ENCODE results near the gene TAB3.
"Not testable (repeated sequence)": the region's sequence is repeated elsewhere in the genome, so short reads cannot be mapped to it uniquely, and the experiment has no call there.

TAB3 gene

GRCh38 chrX:30799327-30799726, 89.7 kb downstream of the TAB3 start:
- Histone ChIP-seq H3K27ac (ENCODE audit: low read depth, low read length) (no peak overlapping the region), H3K4me3 (ENCODE audit: insufficient read depth, low read length, poor library complexity, severe bottlenecking) (no peak overlapping the region), H3K9ac (ENCODE audit: low read length) (no peak overlapping the region), H3K9me2 (replicated peaks; ENCODE audit: insufficient read depth, low read length) (no peaks in the 10 kb centered on the region), H3K9me3 (ENCODE audit: insufficient read depth, low read length) (no peaks in the 10 kb centered on the region), H4K20me1 (ENCODE audit: low read depth, low read length) (no peaks in the 10 kb centered on the region), H3F3A (ENCODE audit: insufficient read depth) (no peaks in the 10 kb centered on the region), H3K27me3 (ENCODE audit: low read length) (no peaks in the 10 kb centered on the region), H3K36me3 (ENCODE audit: low read length) (no peaks in the 10 kb centered on the region), H2AFZ (ENCODE audit: low read depth, low read length, severe bottlenecking) (no peak overlapping the region), H3K79me2 (ENCODE audit: insufficient read depth, low read length) (no peaks in the 10 kb centered on the region), H3K4me2 (ENCODE audit: low read depth, low read length, poor library complexity, severe bottlenecking) (no peak overlapping the region)
- no peak for TF ChIP-seq CTCF (IDR thresholded peaks at IDR 0.05; ENCODE audit: insufficient read depth, low read length, poor library complexity, severe bottlenecking)
- no peak for TF ChIP-seq EZH2phosphoT487 (conservative IDR thresholded peaks at IDR 0.05; ENCODE audit: low read length)

GRCh38 chrX:30798810-30799209, 90.2 kb downstream of the TAB3 start:
- Histone ChIP-seq H3F3A (ENCODE audit: insufficient read depth) (no peaks in the 10 kb centered on the region), H4K20me1 (ENCODE audit: low read depth, low read length) (no peaks in the 10 kb centered on the region), H2AFZ (ENCODE audit: low read depth, low read length, severe bottlenecking) (no peak overlapping the region), H3K36me3 (ENCODE audit: low read length) (no peaks in the 10 kb centered on the region), H3K79me2 (ENCODE audit: insufficient read depth, low read length) (no peaks in the 10 kb centered on the region), H3K9me2 (replicated peaks; ENCODE audit: insufficient read depth, low read length) (no peaks in the 10 kb centered on the region), H3K27me3 (ENCODE audit: low read length) (no peaks in the 10 kb centered on the region), H3K9me3 (ENCODE audit: insufficient read depth, low read length) (no peaks in the 10 kb centered on the region), H3K27ac (ENCODE audit: low read depth, low read length) (no peak overlapping the region), H3K4me3 (ENCODE audit: insufficient read depth, low read length, poor library complexity, severe bottlenecking) (no peak overlapping the region), H3K4me2 (ENCODE audit: low read depth, low read length, poor library complexity, severe bottlenecking) (no peak overlapping the region), H3K9ac (ENCODE audit: low read length) (no peak overlapping the region)
- no peak for TF ChIP-seq CTCF (IDR thresholded peaks at IDR 0.05; ENCODE audit: insufficient read depth, low read length, poor library complexity, severe bottlenecking)
- no peak for TF ChIP-seq EZH2phosphoT487 (conservative IDR thresholded peaks at IDR 0.05; ENCODE audit: low read length)

- not testable (repeated sequence) for H3K27me3 ChIP-seq (ENCODE audit: low read length); H4K20me1 ChIP-seq (ENCODE audit: low read depth, low read length); H3K9me2 ChIP-seq (replicated peaks; ENCODE audit: insufficient read depth, low read length); H3F3A ChIP-seq (ENCODE audit: insufficient read depth); H3K4me2 ChIP-seq (ENCODE audit: low read depth, low read length, poor library complexity, severe bottlenecking); H3K27ac ChIP-seq (ENCODE audit: low read depth, low read length); H3K79me2 ChIP-seq (ENCODE audit: insufficient read depth, low read length); H3K9ac ChIP-seq (ENCODE audit: low read length); H3K4me3 ChIP-seq (ENCODE audit: insufficient read depth, low read length, poor library complexity, severe bottlenecking); H2AFZ ChIP-seq (ENCODE audit: low read depth, low read length, severe bottlenecking); H3K36me3 ChIP-seq (ENCODE audit: low read length); H3K9me3 ChIP-seq (ENCODE audit: insufficient read depth, low read length)
Measured at GRCh38 chrX:30797301-30797700, 91.8 kb downstream of the TAB3 start.

- H3K9me2 ChIP-seq (replicated peaks; ENCODE audit: insufficient read depth, low read length): no peaks in the 10 kb centered on the region
- no peak overlapping the region for H3K4me3 ChIP-seq (ENCODE audit: insufficient read depth, low read length, poor library complexity, severe bottlenecking)
- no peak overlapping the region for H2AFZ ChIP-seq (ENCODE audit: low read depth, low read length, severe bottlenecking)
- no peak overlapping the region for H3K9ac ChIP-seq (ENCODE audit: low read length)
- H3K79me2 ChIP-seq (ENCODE audit: insufficient read depth, low read length): no peaks in the 10 kb centered on the region
- no peak overlapping the region for H3K27ac ChIP-seq (ENCODE audit: low read depth, low read length)
- H3K9me3 ChIP-seq (ENCODE audit: insufficient read depth, low read length): no peaks in the 10 kb centered on the region
- no peaks in the 10 kb centered on the region for H4K20me1 ChIP-seq (ENCODE audit: low read depth, low read length)
- H3K27me3 ChIP-seq (ENCODE audit: low read length): no peaks in the 10 kb centered on the region
- no peak overlapping the region for H3K4me2 ChIP-seq (ENCODE audit: low read depth, low read length, poor library complexity, severe bottlenecking)
- H3F3A ChIP-seq (ENCODE audit: insufficient read depth): no peaks in the 10 kb centered on the region
- no peak for TF ChIP-seq EZH2phosphoT487 (conservative IDR thresholded peaks at IDR 0.05; ENCODE audit: low read length)
- TF ChIP-seq CTCF (IDR thresholded peaks at IDR 0.05; ENCODE audit: insufficient read depth, low read length, poor library complexity, severe bottlenecking): no peak
- no peaks in the 10 kb centered on the region for H3K36me3 ChIP-seq (ENCODE audit: low read length)
Measured at GRCh38 chrX:30795981-30796958, 92.8 kb downstream of the TAB3 start.

Data from SU-DHL-6 (cell line).